HepG2 (cell line): ENCODE results near the gene STOM. TPM values are rescaled to one million over a fixed set of nuclear protein-coding genes. Genes with fewer than 3 reads are reported as not detected.
A peak's percentile ranks its signal among the peaks of the same experiment; 100 is the strongest.

Experiments used
- CCDC6 ChIP-seq: sonication (generic); formaldehyde crosslinking; IDR thresholded peaks from 2 replicates; pipeline ENCODE4 v1.8.1; 2022; ENCODE audit warnings: mild to moderate bottlenecking, missing genetic modification reagents, moderate library complexity
- FIP1L1 ChIP-seq: fragments of 200-400 bp; formaldehyde crosslinking; IDR thresholded peaks from 2 replicates; pipeline ENCODE4 v1.6.1; 2018; ENCODE audit warnings: low read depth, mild to moderate bottlenecking, low read length, moderate library complexity, borderline replicate concordance; ENCODE audit not compliant: insufficient read depth
- JDP2 ChIP-seq: sonication (generic); formaldehyde crosslinking; IDR thresholded peaks from 2 replicates; pipeline ENCODE4 v1.8.1; 2022; ENCODE audit warnings: missing genetic modification reagents, borderline replicate concordance
- MIER2 ChIP-seq: IDR thresholded peaks from 2 replicates; pipeline ENCODE4 v1.6.1; 2016; ENCODE audit warnings: missing biosample characterization, missing genetic modification reagents
- NFE2 ChIP-seq: sonication (generic); formaldehyde crosslinking; IDR thresholded peaks from 2 replicates; pipeline ENCODE4 v1.4.0; 2020; ENCODE audit warnings: missing genetic modification reagents
- NFKBIZ ChIP-seq: IDR thresholded peaks from 2 replicates; pipeline ENCODE4 v1.6.1; 2018; ENCODE audit warnings: missing genetic modification reagents, missing compliant biosample characterization
- REL ChIP-seq: sonication (generic); formaldehyde crosslinking; conservative IDR thresholded peaks from 2 replicates; pipeline ENCODE4 v1.8.0; 2022; ENCODE audit warnings: mild to moderate bottlenecking, missing genetic modification reagents, moderate library complexity
- SRSF1 ChIP-seq: fragments of 200-400 bp; formaldehyde crosslinking; optimal IDR thresholded peaks from 2 replicates; pipeline ENCODE3; 2017; ENCODE audit warnings: mild to moderate bottlenecking, low read depth, low read length, moderate library complexity
- ZBTB42 ChIP-seq: sonication (generic); formaldehyde crosslinking; IDR thresholded peaks from 2 replicates; pipeline ENCODE4 v1.5.0; 2020; ENCODE audit warnings: mild to moderate bottlenecking, missing genetic modification reagents
- ZC3H13 ChIP-seq: sonication (generic); formaldehyde crosslinking; IDR thresholded peaks from 2 replicates; pipeline ENCODE4 v1.8.1; 2023; ENCODE audit warnings: mild to moderate bottlenecking, missing genetic modification reagents, moderate library complexity
- ZFYVE20 ChIP-seq: sonication (generic); formaldehyde crosslinking; IDR thresholded peaks from 2 replicates; pipeline ENCODE4 v1.8.0; 2023; ENCODE audit warnings: low read depth, mild to moderate bottlenecking, moderate library complexity, missing genetic modification reagents, borderline replicate concordance
- ZMYM3 ChIP-seq: sonication (generic); formaldehyde crosslinking; IDR thresholded peaks from 2 replicates; pipeline ENCODE4 v1.5.1; 2020; ENCODE audit warnings: mild to moderate bottlenecking, missing genetic modification reagents
- ZNF10 ChIP-seq: sonication (generic); formaldehyde crosslinking; IDR thresholded peaks from 2 replicates; pipeline ENCODE4 v1.4.0; 2020; ENCODE audit warnings: mild to moderate bottlenecking, low read depth, missing genetic modification reagents, borderline replicate concordance
- ZNF3 ChIP-seq: IDR thresholded peaks from 2 replicates; pipeline ENCODE4 v1.7.0; 2017; ENCODE audit warnings: inconsistent platforms
- ZNF431 ChIP-seq: sonication (generic); formaldehyde crosslinking; IDR thresholded peaks from 2 replicates; pipeline ENCODE4 v1.9.0; 2022; ENCODE audit warnings: missing genetic modification reagents, low read depth, mild to moderate bottlenecking, borderline replicate concordance
- ZNF780A ChIP-seq: sonication (generic); formaldehyde crosslinking; IDR thresholded peaks from 2 replicates; pipeline ENCODE4 v1.8.0; 2022; ENCODE audit warnings: mild to moderate bottlenecking, missing genetic modification reagents, moderate library complexity
- ZSCAN21 ChIP-seq: sonication (generic); formaldehyde crosslinking; IDR thresholded peaks from 2 replicates; pipeline ENCODE4 v1.8.0; 2022; ENCODE audit warnings: mild to moderate bottlenecking, missing genetic modification reagents, moderate library complexity, borderline replicate concordance
- polyA plus RNA-seq, 8 experiments: library from polyadenylated mRNA; depleted of rRNA in 3 of 8; stranded (reverse) in 7 of 8; unstranded in 1 of 8; fragments of >200 nt; fragmentation: Illumina TruSeq in 4 of 8; extraction: Trizol in 4 of 8; gene quantifications; 2 replicates each; pipeline versions ENCODE4 v1.2.1 to v1.2.3, GENCODE V29; 2011 to 2016; ENCODE audit warnings: low read depth in 4 of 8, missing spikeins in 1 of 8, mixed read lengths in 1 of 8; ENCODE audit not compliant: insufficient read depth in 1 of 8
- total RNA-seq, 5 experiments: library from RNA; depleted of rRNA; stranded (reverse); fragments of >200 nt; fragmentation: Illumina TruSeq; extraction: Trizol; gene quantifications; 2 replicates each; pipeline ENCODE4 v1.2.3, GENCODE V29; 2016; ENCODE audit warnings: low read depth in 1 of 5
- TF ChIP-seq, protein P1 (sequence below): IDR thresholded peaks from 2 replicates; pipeline ENCODE4 v1.6.1; 2012; ENCODE audit warnings: low read length, improper control_type of control experiment
- TF ChIP-seq, protein P2 (sequence below): sonication (generic); formaldehyde crosslinking; IDR thresholded peaks from 2 replicates; pipeline ENCODE4 v1.4.0; 2020; ENCODE audit warnings: mild to moderate bottlenecking, missing genetic modification reagents, borderline replicate concordance
- TF ChIP-seq, protein P3 (sequence below): sonication (generic); formaldehyde crosslinking; IDR thresholded peaks from 2 replicates; pipeline ENCODE4 v1.8.1; 2023; ENCODE audit warnings: mild to moderate bottlenecking, missing genetic modification reagents

STOM gene
- total and polyA plus RNA-seq, 2 of the 13 experiments (the other 11 are each of a cell fraction or from before 2014, with no cell fraction given): 43.6 to 165 TPM

- TF ChIP-seq, protein P1, sequence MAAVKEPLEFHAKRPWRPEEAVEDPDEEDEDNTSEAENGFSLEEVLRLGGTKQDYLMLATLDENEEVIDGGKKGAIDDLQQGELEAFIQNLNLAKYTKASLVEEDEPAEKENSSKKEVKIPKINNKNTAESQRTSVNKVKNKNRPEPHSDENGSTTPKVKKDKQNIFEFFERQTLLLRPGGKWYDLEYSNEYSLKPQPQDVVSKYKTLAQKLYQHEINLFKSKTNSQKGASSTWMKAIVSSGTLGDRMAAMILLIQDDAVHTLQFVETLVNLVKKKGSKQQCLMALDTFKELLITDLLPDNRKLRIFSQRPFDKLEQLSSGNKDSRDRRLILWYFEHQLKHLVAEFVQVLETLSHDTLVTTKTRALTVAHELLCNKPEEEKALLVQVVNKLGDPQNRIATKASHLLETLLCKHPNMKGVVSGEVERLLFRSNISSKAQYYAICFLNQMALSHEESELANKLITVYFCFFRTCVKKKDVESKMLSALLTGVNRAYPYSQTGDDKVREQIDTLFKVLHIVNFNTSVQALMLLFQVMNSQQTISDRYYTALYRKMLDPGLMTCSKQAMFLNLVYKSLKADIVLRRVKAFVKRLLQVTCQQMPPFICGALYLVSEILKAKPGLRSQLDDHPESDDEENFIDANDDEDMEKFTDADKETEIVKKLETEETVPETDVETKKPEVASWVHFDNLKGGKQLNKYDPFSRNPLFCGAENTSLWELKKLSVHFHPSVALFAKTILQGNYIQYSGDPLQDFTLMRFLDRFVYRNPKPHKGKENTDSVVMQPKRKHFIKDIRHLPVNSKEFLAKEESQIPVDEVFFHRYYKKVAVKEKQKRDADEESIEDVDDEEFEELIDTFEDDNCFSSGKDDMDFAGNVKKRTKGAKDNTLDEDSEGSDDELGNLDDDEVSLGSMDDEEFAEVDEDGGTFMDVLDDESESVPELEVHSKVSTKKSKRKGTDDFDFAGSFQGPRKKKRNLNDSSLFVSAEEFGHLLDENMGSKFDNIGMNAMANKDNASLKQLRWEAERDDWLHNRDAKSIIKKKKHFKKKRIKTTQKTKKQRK: no peak
- TF ChIP-seq JDP2 (CRISPR knock-in tag) (no peak), ZNF780A (CRISPR knock-in tag) (no peak), NFKBIZ (CRISPR knock-in tag) (no peak), FIP1L1 (no peak), ZBTB42 (CRISPR knock-in tag) (no peak), ZNF3 (CRISPR knock-in tag) (no peak), ZFYVE20 (CRISPR knock-in tag) (no peak), CCDC6 (CRISPR knock-in tag) (no peak), REL (no peak), ZMYM3 (CRISPR knock-in tag) (peak; percentile 99), MIER2 (no peak), ZNF10 (CRISPR knock-in tag) (no peak), ZNF431 (no peak), ZSCAN21 (CRISPR knock-in tag) (no peak), SRSF1 (no peak), NFE2 (CRISPR knock-in tag) (no peak), ZC3H13 (CRISPR knock-in tag) (peak; percentile 49; the same call in 1 of the 2 replicates)
- TF ChIP-seq, protein P2, sequence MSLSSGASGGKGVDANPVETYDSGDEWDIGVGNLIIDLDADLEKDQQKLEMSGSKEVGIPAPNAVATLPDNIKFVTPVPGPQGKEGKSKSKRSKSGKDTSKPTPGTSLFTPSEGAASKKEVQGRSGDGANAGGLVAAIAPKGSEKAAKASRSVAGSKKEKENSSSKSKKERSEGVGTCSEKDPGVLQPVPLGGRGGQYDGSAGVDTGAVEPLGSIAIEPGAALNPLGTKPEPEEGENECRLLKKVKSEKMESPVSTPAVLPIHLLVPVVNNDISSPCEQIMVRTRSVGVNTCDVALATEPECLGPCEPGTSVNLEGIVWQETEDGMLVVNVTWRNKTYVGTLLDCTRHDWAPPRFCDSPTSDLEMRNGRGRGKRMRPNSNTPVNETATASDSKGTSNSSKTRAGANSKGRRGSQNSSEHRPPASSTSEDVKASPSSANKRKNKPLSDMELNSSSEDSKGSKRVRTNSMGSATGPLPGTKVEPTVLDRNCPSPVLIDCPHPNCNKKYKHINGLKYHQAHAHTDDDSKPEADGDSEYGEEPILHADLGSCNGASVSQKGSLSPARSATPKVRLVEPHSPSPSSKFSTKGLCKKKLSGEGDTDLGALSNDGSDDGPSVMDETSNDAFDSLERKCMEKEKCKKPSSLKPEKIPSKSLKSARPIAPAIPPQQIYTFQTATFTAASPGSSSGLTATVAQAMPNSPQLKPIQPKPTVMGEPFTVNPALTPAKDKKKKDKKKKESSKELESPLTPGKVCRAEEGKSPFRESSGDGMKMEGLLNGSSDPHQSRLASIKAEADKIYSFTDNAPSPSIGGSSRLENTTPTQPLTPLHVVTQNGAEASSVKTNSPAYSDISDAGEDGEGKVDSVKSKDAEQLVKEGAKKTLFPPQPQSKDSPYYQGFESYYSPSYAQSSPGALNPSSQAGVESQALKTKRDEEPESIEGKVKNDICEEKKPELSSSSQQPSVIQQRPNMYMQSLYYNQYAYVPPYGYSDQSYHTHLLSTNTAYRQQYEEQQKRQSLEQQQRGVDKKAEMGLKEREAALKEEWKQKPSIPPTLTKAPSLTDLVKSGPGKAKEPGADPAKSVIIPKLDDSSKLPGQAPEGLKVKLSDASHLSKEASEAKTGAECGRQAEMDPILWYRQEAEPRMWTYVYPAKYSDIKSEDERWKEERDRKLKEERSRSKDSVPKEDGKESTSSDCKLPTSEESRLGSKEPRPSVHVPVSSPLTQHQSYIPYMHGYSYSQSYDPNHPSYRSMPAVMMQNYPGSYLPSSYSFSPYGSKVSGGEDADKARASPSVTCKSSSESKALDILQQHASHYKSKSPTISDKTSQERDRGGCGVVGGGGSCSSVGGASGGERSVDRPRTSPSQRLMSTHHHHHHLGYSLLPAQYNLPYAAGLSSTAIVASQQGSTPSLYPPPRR (CRISPR knock-in tag): no peak; the same call in 1 of the 2 replicates
- TF ChIP-seq, protein P3, sequence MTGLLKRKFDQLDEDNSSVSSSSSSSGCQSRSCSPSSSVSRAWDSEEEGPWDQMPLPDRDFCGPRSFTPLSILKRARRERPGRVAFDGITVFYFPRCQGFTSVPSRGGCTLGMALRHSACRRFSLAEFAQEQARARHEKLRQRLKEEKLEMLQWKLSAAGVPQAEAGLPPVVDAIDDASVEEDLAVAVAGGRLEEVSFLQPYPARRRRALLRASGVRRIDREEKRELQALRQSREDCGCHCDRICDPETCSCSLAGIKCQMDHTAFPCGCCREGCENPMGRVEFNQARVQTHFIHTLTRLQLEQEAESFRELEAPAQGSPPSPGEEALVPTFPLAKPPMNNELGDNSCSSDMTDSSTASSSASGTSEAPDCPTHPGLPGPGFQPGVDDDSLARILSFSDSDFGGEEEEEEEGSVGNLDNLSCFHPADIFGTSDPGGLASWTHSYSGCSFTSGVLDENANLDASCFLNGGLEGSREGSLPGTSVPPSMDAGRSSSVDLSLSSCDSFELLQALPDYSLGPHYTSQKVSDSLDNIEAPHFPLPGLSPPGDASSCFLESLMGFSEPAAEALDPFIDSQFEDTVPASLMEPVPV (CRISPR knock-in tag): no peak
These were observed 80.9 kb downstream of the STOM start (continued) for GRCh38 chr9:121289026-121289771.
